Suppressor macrophage (primary cell): ENCODE results near the gene CPS1.

Source experiments
- DNase-seq, 4 experiments: peaks; one replicate each; pipeline ENCODE4 v3.0.0-alpha.2; 2020 to 2022

CPS1 gene

GRCh38 chr2:210687786-210688470 lies 131.5 kb downstream of the CPS1 start:
- no peak for DNase-seq

GRCh38 chr2:210707900-210708299 lies 151.5 kb downstream of the CPS1 start:
- DNase-seq: no peak

- DNase-seq: no peak
These were observed 156.7 kb downstream of the CPS1 start for GRCh38 chr2:210713122-210713521.

- no peak for DNase-seq
These were observed 159.2 kb downstream of the CPS1 start for GRCh38 chr2:210715560-210716082.

- DNase-seq: no peak
These were observed 162.1 kb downstream of the CPS1 start for GRCh38 chr2:210718503-210718902.

- DNase-seq: no peak
These were observed 165.7 kb downstream of the CPS1 start for GRCh38 chr2:210722092-210722491.

GRCh38 chr2:210727549-210727948 lies 171.2 kb downstream of the CPS1 start:
- DNase-seq: no peak
